ENCODE data around the gene FFAR3. TPM values are rescaled to one million over a fixed set of nuclear protein-coding genes. Genes with fewer than 3 reads are reported as not detected.

Gene FFAR3
- total and polyA plus RNA-seq, 9 of the 15 experiments (the other 6 are each of a cell fraction or from before 2014, with no cell fraction given): not detected

DNA sequence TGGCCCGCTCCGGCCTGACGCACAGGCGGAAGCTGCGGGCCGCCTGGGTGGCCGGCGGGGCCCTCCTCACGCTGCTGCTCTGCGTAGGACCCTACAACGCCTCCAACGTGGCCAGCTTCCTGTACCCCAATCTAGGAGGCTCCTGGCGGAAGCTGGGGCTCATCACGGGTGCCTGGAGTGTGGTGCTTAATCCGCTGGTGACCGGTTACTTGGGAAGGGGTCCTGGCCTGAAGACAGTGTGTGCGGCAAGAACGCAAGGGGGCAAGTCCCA, 6.1 kb upstream of the FFAR3 start (continued):
- TF ChIP-seq, protein P1, sequence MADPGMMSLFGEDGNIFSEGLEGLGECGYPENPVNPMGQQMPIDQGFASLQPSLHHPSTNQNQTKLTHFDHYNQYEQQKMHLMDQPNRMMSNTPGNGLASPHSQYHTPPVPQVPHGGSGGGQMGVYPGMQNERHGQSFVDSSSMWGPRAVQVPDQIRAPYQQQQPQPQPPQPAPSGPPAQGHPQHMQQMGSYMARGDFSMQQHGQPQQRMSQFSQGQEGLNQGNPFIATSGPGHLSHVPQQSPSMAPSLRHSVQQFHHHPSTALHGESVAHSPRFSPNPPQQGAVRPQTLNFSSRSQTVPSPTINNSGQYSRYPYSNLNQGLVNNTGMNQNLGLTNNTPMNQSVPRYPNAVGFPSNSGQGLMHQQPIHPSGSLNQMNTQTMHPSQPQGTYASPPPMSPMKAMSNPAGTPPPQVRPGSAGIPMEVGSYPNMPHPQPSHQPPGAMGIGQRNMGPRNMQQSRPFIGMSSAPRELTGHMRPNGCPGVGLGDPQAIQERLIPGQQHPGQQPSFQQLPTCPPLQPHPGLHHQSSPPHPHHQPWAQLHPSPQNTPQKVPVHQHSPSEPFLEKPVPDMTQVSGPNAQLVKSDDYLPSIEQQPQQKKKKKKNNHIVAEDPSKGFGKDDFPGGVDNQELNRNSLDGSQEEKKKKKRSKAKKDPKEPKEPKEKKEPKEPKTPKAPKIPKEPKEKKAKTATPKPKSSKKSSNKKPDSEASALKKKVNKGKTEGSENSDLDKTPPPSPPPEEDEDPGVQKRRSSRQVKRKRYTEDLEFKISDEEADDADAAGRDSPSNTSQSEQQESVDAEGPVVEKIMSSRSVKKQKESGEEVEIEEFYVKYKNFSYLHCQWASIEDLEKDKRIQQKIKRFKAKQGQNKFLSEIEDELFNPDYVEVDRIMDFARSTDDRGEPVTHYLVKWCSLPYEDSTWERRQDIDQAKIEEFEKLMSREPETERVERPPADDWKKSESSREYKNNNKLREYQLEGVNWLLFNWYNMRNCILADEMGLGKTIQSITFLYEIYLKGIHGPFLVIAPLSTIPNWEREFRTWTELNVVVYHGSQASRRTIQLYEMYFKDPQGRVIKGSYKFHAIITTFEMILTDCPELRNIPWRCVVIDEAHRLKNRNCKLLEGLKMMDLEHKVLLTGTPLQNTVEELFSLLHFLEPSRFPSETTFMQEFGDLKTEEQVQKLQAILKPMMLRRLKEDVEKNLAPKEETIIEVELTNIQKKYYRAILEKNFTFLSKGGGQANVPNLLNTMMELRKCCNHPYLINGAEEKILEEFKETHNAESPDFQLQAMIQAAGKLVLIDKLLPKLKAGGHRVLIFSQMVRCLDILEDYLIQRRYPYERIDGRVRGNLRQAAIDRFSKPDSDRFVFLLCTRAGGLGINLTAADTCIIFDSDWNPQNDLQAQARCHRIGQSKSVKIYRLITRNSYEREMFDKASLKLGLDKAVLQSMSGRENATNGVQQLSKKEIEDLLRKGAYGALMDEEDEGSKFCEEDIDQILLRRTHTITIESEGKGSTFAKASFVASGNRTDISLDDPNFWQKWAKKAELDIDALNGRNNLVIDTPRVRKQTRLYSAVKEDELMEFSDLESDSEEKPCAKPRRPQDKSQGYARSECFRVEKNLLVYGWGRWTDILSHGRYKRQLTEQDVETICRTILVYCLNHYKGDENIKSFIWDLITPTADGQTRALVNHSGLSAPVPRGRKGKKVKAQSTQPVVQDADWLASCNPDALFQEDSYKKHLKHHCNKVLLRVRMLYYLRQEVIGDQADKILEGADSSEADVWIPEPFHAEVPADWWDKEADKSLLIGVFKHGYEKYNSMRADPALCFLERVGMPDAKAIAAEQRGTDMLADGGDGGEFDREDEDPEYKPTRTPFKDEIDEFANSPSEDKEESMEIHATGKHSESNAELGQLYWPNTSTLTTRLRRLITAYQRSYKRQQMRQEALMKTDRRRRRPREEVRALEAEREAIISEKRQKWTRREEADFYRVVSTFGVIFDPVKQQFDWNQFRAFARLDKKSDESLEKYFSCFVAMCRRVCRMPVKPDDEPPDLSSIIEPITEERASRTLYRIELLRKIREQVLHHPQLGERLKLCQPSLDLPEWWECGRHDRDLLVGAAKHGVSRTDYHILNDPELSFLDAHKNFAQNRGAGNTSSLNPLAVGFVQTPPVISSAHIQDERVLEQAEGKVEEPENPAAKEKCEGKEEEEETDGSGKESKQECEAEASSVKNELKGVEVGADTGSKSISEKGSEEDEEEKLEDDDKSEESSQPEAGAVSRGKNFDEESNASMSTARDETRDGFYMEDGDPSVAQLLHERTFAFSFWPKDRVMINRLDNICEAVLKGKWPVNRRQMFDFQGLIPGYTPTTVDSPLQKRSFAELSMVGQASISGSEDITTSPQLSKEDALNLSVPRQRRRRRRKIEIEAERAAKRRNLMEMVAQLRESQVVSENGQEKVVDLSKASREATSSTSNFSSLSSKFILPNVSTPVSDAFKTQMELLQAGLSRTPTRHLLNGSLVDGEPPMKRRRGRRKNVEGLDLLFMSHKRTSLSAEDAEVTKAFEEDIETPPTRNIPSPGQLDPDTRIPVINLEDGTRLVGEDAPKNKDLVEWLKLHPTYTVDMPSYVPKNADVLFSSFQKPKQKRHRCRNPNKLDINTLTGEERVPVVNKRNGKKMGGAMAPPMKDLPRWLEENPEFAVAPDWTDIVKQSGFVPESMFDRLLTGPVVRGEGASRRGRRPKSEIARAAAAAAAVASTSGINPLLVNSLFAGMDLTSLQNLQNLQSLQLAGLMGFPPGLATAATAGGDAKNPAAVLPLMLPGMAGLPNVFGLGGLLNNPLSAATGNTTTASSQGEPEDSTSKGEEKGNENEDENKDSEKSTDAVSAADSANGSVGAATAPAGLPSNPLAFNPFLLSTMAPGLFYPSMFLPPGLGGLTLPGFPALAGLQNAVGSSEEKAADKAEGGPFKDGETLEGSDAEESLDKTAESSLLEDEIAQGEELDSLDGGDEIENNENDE (IDR thresholded peaks at IDR 0.05; ENCODE audit: low read depth, low read length): no peak
- TF ChIP-seq MCM7 (IDR thresholded peaks at IDR 0.05): no peak
